Ishikawa (cell line): Measurements from ENCODE around the gene PDZD8.

Experiments used
- CEBPB ChIP-seq: IDR thresholded peaks from 2 replicates; pipeline ENCODE4 v1.6.1; 2012
- CREB1 ChIP-seq: IDR thresholded peaks from 2 replicates; pipeline ENCODE4 v1.6.1; 2012; ENCODE audit warnings: low read depth
- EGR1 ChIP-seq: IDR thresholded peaks from 2 replicates; pipeline ENCODE4 v1.6.1; 2012
- EP300 ChIP-seq: IDR thresholded peaks from 2 replicates; pipeline ENCODE4 v1.6.1; 2012; ENCODE audit warnings: borderline replicate concordance
- FOXM1 ChIP-seq: IDR thresholded peaks from 2 replicates; pipeline ENCODE4 v1.6.1; 2012; ENCODE audit warnings: low read depth, borderline replicate concordance
- NFIC ChIP-seq: IDR thresholded peaks from 2 replicates; pipeline ENCODE4 v1.6.1; 2012
- RAD21 ChIP-seq: IDR thresholded peaks from 2 replicates; pipeline ENCODE4 v1.6.1; 2012; ENCODE audit warnings: low read depth
- TAF1 ChIP-seq: IDR thresholded peaks from 2 replicates; pipeline ENCODE4 v1.6.1; 2012; ENCODE audit warnings: low read depth, mild to moderate bottlenecking
- TCF12 ChIP-seq: IDR thresholded peaks from 2 replicates; pipeline ENCODE4 v1.6.1; 2012; ENCODE audit warnings: low read depth
- TEAD4 ChIP-seq: IDR thresholded peaks from 2 replicates; pipeline ENCODE4 v1.6.1; 2012
- USF1 ChIP-seq: IDR thresholded peaks from 2 replicates; pipeline ENCODE4 v1.6.1; 2012
- YY1 ChIP-seq: IDR thresholded peaks from 2 replicates; pipeline ENCODE4 v1.6.1; 2012; ENCODE audit warnings: low read depth
- ZBTB7A ChIP-seq: IDR thresholded peaks from 2 replicates; pipeline ENCODE4 v1.6.1; 2012; ENCODE audit warnings: low read depth
- TF ChIP-seq, protein P1 (sequence below): IDR thresholded peaks from 2 replicates; pipeline ENCODE4 v1.6.1; 2012
- TF ChIP-seq, protein P2 (sequence below): IDR thresholded peaks from 2 replicates; pipeline ENCODE4 v1.6.1; 2012; ENCODE audit warnings: low read depth, mild to moderate bottlenecking

The PDZD8 gene

DNA sequence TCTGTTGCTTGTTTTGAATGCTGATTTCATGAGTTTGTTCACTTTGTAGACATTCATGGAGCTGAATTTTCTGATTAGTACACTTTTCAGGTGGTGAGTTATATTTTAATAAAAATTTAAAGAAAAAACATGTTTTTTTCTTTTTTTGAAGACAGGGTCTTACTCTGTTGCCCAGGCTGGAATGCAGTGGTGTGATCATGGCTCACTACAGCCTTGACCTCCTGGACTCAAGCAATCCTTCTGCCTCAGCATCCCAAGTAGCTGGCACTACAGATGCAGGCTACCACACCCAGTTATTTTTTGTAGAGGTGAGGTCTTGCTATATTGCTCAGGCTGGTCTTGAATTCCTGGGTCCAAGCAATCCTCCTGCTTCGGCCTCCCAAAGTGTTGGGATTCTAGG, 23.7 kb downstream of the PDZD8 start:
- no peak for TF ChIP-seq ZBTB7A

DNA sequence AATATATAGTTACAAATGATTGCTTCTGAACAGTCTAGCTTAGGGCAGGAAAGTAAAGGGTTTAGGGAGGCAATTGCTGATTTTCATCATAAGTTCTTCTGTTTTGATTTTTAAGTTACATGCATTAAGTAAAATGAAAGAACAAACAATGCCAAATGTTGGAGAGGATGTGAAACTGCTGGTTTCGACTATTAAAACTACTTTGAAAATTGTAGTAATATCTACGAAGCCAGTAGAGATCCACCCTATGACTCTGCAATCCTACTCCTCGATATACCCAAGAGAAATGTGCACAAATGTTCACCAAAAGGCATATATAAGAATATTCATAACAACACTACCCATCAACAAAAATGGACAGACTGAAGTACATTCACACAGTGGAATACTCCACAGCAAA, 24.3 kb downstream of the PDZD8 start:
- TF ChIP-seq FOXM1 (no peak), TAF1 (no peak), CREB1 (no peak), ZBTB7A (no peak), USF1 (no peak), YY1 (no peak), EP300 (no peak)
- TF ChIP-seq, protein P1, sequence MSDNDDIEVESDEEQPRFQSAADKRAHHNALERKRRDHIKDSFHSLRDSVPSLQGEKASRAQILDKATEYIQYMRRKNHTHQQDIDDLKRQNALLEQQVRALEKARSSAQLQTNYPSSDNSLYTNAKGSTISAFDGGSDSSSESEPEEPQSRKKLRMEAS: no peak
- TF ChIP-seq, protein P2, sequence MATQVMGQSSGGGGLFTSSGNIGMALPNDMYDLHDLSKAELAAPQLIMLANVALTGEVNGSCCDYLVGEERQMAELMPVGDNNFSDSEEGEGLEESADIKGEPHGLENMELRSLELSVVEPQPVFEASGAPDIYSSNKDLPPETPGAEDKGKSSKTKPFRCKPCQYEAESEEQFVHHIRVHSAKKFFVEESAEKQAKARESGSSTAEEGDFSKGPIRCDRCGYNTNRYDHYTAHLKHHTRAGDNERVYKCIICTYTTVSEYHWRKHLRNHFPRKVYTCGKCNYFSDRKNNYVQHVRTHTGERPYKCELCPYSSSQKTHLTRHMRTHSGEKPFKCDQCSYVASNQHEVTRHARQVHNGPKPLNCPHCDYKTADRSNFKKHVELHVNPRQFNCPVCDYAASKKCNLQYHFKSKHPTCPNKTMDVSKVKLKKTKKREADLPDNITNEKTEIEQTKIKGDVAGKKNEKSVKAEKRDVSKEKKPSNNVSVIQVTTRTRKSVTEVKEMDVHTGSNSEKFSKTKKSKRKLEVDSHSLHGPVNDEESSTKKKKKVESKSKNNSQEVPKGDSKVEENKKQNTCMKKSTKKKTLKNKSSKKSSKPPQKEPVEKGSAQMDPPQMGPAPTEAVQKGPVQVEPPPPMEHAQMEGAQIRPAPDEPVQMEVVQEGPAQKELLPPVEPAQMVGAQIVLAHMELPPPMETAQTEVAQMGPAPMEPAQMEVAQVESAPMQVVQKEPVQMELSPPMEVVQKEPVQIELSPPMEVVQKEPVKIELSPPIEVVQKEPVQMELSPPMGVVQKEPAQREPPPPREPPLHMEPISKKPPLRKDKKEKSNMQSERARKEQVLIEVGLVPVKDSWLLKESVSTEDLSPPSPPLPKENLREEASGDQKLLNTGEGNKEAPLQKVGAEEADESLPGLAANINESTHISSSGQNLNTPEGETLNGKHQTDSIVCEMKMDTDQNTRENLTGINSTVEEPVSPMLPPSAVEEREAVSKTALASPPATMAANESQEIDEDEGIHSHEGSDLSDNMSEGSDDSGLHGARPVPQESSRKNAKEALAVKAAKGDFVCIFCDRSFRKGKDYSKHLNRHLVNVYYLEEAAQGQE: no peak

- TF ChIP-seq TEAD4 (no peak), EP300 (no peak), ZBTB7A (no peak), USF1 (no peak), TCF12 (no peak), CEBPB (no peak), EGR1 (no peak), YY1 (no peak)
- TF ChIP-seq, protein P1: no peak
These were observed 27.0 kb downstream of the PDZD8 start for GRCh38 chr10:117348236-117348635.

- TF ChIP-seq TAF1: no peak
- no peak for TF ChIP-seq CREB1
- no peak for TF ChIP-seq CEBPB
- no peak for TF ChIP-seq TCF12
These were observed 28.7 kb downstream of the PDZD8 start for GRCh38 chr10:117346574-117346973.

DNA sequence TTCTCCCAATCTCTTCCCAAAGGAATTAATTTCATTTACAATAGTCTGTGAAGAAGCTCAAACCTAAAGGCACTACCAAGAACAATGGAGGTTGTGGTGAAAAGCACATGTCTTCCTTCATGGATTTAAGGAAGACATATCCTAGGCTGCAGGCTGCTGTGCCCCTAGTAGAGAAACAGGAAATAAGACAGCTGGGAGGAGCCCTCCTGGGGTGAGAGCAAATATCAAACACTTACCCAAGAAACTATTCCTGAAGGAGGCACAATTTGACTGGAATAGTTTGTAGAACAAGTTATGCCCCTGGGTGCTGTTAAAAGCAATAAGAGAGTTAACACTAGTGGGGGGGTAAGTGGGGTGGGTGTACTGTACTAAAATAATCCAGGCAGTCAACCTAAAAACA, 30.1 kb downstream of the PDZD8 start:
- TF ChIP-seq CEBPB: no peak

GRCh38 chr10:117342641-117343040, 32.6 kb downstream of the PDZD8 start:
- TF ChIP-seq NFIC (no peak), ZBTB7A (no peak), EP300 (no peak), FOXM1 (no peak), TCF12 (no peak), EGR1 (no peak), YY1 (no peak), TAF1 (no peak), USF1 (no peak), TEAD4 (no peak), RAD21 (no peak), CREB1 (no peak), CEBPB (no peak)
- TF ChIP-seq, protein P1: no peak
- TF ChIP-seq, protein P2: no peak

- TF ChIP-seq TEAD4 (no peak), ZBTB7A (no peak), EP300 (no peak), NFIC (no peak), USF1 (no peak), TCF12 (no peak), CREB1 (no peak), YY1 (no peak), RAD21 (no peak), CEBPB (no peak), EGR1 (no peak)
- TF ChIP-seq, protein P2: no peak
- TF ChIP-seq, protein P1: no peak
These were observed 34.2 kb downstream of the PDZD8 start for GRCh38 chr10:117341061-117341460.
